H1 (cell line): ENCODE results near the gene COQ8B. TPM values are rescaled to one million over a fixed set of nuclear protein-coding genes. Genes with fewer than 3 reads are reported as not detected.

Experiments used
- CHD2 ChIP-seq: IDR thresholded peaks from 2 replicates; pipeline ENCODE4 v1.6.1; 2012; ENCODE audit warnings: low read length, improper control_type of control experiment
- CHD7 ChIP-seq: fragments of 300-600 bp; sonication (generic); IDR thresholded peaks from 2 replicates; pipeline ENCODE4 v1.7.1; 2012; ENCODE audit warnings: low read length, moderate library complexity, mild to moderate bottlenecking, inconsistent platforms; ENCODE audit not compliant: insufficient replicate concordance
- EZH2 ChIP-seq: fragments of 200-600 bp; sonication (generic); IDR thresholded peaks from 2 replicates; pipeline ENCODE4 v1.7.1; 2012; ENCODE audit warnings: low read depth, mild to moderate bottlenecking, moderate library complexity, low read length, inconsistent platforms; ENCODE audit not compliant: severe bottlenecking
- POLR2AphosphoS5 ChIP-seq: IDR thresholded peaks from 2 replicates; pipeline ENCODE4 v1.6.1; 2011; ENCODE audit warnings: low read depth, low read length
- RBBP5 ChIP-seq: IDR thresholded peaks from 2 replicates; pipeline ENCODE4 v1.7.1; 2012; ENCODE audit warnings: low read depth, mild to moderate bottlenecking, inconsistent platforms, low read length, moderate library complexity, borderline replicate concordance
- SAP30 ChIP-seq: fragments of 300-600 bp; sonication (generic); IDR thresholded peaks from 2 replicates; pipeline ENCODE4 v1.7.1; 2012; ENCODE audit warnings: low read length, moderate library complexity, mild to moderate bottlenecking, inconsistent platforms; ENCODE audit not compliant: insufficient read depth, insufficient replicate concordance
- SP1 ChIP-seq: IDR thresholded peaks from 2 replicates; pipeline ENCODE4 v1.6.1; 2011; ENCODE audit warnings: low read depth, low read length
- polyA plus RNA-seq, 7 experiments: library from polyadenylated mRNA; depleted of rRNA in 3 of 7; stranded (reverse) in 5 of 7; unstranded in 2 of 7; fragments of >200 nt in 5 of 7; fragments of 200-250 nt in 2 of 7; gene quantifications; 1 replicate in 5 of 7; 2 replicates in 1 of 7; 4 replicates in 1 of 7; pipeline versions ENCODE4 v1.2.1 to v1.2.3, GENCODE V29; 2011 to 2013; ENCODE audit warnings: missing spikeins in 2 of 7, mixed read lengths in 2 of 7
- total RNA-seq: library from RNA; stranded (reverse); fragmentation: NEBNext Ultra II Directional; extraction: Animal tissue kit (Norgen Biotek cat#: 25700); gene quantifications from 2 replicates; pipeline ENCODE4 v1.2.1, GENCODE V29; 2021

The COQ8B gene
- total and polyA plus RNA-seq, 2 of the 8 experiments (the other 6 are each of a cell fraction or from before 2014, with no cell fraction given), result 41.7 to 46.1 TPM

GRCh38 chr19:40672573-40673299, 44.0 kb downstream of the COQ8B start (continued):
- TF ChIP-seq CHD7 (no peak), RBBP5 (no peak), POLR2AphosphoS5 (no peak), CHD2 (no peak), SP1 (no peak), SAP30 (no peak), EZH2 (no peak)
